Germinal center (tissue), 1 donor: Measurements from ENCODE around the gene TOX2.

Experiments used
- DNase-seq: peaks from one replicate; pipeline ENCODE4 v3.0.0; 2012; ENCODE audit warnings: mixed read lengths, low spot score

TOX2 gene

GRCh38 chr20:44106615-44107014 is 192.0 kb downstream of the TOX2 start:
- DNase-seq = no peak

GRCh38 chr20:44109951-44110361 is 195.3 kb downstream of the TOX2 start:
- DNase-seq = no peak

- DNase-seq = no peak
Measured at GRCh38 chr20:44110816-44111568, 196.3 kb downstream of the TOX2 start.

GRCh38 chr20:44111712-44112335 is 197.2 kb downstream of the TOX2 start:
- DNase-seq = no peak

GRCh38 chr20:44112456-44112855 is 197.8 kb downstream of the TOX2 start:
- no peak for DNase-seq

- no peak for DNase-seq
Measured at GRCh38 chr20:44112889-44113617, 198.4 kb downstream of the TOX2 start.

GRCh38 chr20:44113618-44114376 is 199.1 kb downstream of the TOX2 start:
- DNase-seq = no peak

- DNase-seq = no peak
Measured at GRCh38 chr20:44115181-44115580, 200.5 kb downstream of the TOX2 start.

GRCh38 chr20:44115762-44116644 is 201.4 kb downstream of the TOX2 start:
- DNase-seq = no peak

- DNase-seq = no peak
Measured at GRCh38 chr20:44117296-44118184, 202.9 kb downstream of the TOX2 start.

GRCh38 chr20:44118185-44119033 is 203.8 kb downstream of the TOX2 start:
- no peak for DNase-seq
